HG03342 (cell line): ENCODE data around the gene TACC2.
"Not testable (repeated sequence)": the region's sequence is repeated elsewhere in the genome, so short reads cannot be mapped to it uniquely, and the experiment has no call there.

ENCODE experiments used
- ATAC-seq: cut with Tn5 transposase; IDR thresholded peaks from one replicate; pipeline ENCODE4 v1.9.1; 2021; ENCODE audit warnings: mild to moderate bottlenecking, moderate library complexity; ENCODE audit not compliant: unreplicated experiment

The TACC2 gene

DNA sequence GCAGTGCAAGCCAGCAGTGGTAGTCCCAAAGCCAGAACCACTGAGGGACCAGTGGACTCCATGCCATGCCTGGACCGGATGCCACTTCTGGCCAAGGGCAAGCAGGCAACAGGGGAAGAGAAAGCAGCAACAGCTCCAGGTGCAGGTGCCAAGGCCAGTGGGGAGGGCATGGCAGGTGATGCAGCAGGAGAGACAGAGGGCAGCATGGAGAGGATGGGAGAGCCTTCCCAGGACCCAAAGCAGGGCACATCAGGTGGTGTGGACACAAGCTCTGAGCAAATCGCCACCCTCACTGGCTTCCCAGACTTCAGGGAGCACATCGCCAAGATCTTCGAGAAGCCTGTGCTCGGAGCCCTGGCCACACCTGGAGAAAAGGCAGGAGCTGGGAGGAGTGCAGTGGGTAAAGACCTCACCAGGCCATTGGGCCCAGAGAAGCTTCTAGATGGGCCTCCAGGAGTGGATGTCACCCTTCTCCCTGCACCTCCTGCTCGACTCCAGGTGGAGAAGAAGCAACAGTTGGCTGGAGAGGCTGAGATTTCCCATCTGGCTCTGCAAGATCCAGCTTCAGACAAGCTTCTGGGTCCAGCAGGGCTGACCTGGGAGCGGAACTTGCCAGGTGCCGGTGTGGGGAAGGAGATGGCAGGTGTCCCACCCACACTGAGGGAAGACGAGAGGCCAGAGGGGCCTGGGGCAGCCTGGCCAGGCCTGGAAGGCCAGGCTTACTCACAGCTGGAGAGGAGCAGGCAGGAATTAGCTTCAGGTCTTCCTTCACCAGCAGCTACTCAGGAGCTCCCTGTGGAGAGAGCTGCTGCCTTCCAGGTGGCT, 97.7 kb downstream of the TACC2 start:
- no peak for ATAC-seq

DNA sequence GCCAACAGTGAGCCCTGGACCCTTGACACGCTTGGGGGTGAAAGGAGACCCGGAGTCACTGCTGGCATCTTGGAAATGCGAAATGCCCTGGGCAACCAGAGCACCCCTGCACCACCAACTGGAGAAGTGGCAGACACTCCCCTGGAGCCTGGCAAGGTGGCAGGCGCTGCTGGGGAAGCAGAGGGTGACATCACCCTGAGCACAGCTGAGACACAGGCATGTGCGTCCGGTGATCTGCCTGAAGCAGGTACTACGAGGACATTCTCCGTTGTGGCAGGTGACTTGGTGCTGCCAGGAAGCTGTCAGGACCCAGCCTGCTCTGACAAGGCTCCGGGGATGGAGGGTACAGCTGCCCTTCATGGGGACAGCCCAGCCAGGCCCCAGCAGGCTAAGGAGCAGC, 98.5 kb downstream of the TACC2 start:
- ATAC-seq = no peak

- no peak for ATAC-seq
These were observed 100.5 kb downstream of the TACC2 start for GRCh38 chr10:122089311-122090017.

GRCh38 chr10:122091722-122092121, 102.8 kb downstream of the TACC2 start:
- no peak for ATAC-seq

DNA sequence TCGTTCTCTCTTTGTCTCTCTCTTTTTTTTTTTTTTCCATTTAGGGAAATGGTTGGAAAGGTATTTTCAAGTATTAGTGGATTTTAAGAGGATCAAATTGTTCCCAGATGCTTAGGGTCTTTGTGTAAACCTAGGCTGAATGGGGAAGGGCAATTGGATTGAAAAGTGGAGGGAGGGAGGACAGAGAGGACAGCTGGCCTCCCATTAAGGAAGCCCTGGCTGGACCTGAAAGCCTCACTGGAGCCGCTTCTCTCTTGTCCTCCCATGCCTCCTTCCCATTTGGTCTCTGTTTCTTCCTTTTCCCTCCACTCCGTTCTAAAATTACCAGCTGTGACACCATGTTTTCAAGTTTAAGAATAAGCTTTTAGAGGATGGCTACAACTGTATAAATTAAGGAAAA, 104.1 kb downstream of the TACC2 start:
- ATAC-seq = no peak

DNA sequence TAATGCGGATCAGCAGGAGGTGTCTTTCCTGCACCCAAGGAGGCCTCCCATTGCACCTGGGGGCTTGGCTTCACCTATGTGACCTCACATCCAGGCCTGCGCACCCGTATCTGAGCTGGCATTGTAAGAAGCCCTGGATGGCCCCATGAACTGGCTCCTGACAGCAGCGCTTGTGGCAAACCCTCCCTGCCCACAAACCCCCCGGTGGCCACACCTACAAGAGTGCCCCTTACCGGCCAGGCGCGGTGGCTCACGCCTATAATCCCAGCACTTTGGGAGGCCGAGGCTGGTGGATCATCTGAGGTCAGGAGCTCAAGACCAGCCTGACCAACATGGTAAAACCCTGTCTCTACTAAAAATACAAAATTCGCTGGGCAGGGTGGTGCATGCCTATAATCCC, 107.2 kb downstream of the TACC2 start:
- ATAC-seq = not testable (repeated sequence)

- ATAC-seq = no peak
These were observed 107.7 kb downstream of the TACC2 start for GRCh38 chr10:122096705-122097104.

DNA sequence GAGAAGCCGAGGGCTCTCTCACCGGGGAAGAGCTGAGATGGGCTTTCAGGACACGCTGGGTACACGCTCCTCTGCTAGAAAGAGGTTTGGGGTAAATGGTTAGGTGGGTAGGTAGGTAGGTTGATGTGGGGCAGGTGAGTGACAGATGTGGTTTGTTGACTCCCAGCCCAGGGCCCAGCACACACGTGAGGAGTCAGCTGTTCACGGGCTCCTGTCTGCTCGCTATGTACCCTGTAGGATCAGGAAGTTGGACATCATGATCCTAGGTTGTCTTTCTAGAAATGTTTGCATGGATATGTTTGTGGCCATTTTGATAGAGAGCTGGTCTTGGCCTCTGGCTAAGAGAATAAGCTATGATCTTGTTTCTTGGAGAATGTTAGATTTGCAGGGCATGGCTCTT, 109.0 kb downstream of the TACC2 start:
- no peak for ATAC-seq

DNA sequence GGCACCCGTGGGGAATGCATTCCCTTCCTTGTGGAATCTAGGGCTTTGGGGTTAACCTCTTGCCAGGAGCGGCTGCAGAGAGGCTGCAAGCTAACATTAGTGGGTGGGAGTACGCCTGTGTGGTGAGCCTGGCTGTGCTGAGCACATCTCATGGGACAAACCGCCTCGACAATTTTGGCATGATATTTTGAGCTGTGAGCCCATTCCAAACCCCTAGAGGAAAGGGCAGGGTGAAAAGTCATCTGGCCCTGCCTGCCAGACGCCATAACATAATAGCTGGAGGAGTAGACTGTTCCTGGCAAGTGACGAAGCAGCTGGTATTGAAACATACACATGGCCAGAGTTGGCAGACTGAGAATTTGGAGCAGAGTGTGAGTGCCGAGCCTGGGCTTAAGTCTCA, 110.0 kb downstream of the TACC2 start:
- ATAC-seq = no peak

GRCh38 chr10:122099562-122099961, 110.6 kb downstream of the TACC2 start:
- no peak for ATAC-seq

- ATAC-seq = no peak
These were observed 113.3 kb downstream of the TACC2 start for GRCh38 chr10:122102146-122102868.

DNA sequence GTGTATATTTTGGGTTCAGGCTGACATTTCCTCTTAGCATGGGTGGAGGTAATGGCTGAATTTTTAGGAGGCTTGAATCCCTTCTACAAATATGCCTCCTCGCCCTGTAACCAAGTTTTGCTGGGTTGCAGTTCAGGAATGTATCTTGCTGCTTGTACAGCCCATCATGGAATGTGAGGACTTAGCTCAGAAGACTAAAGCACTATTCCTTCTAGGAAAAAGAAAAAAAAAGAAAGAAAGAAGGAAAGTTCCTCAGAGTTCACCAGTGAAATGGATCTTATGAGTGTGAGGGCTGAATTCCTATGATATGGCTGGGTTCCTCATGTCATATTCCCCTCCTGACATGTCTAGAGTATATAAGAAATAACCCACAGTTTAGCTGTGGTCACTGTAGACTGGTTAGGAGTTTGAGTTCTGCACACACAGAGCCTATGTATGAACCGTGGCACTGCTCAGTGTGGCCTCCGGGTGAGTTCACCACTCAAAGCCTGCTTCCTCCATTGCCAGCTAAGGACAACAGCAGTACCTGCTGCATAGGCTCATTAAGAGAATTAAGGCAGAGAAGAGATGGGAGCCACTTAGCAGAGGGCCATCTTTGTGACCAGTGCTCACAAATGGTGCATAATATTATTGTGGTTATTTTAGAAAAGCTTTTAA, 114.0 kb downstream of the TACC2 start:
- no peak for ATAC-seq

GRCh38 chr10:122103592-122103991, 114.6 kb downstream of the TACC2 start:
- no peak for ATAC-seq

GRCh38 chr10:122108786-122109185, 119.8 kb downstream of the TACC2 start:
- not testable (repeated sequence) for ATAC-seq

DNA sequence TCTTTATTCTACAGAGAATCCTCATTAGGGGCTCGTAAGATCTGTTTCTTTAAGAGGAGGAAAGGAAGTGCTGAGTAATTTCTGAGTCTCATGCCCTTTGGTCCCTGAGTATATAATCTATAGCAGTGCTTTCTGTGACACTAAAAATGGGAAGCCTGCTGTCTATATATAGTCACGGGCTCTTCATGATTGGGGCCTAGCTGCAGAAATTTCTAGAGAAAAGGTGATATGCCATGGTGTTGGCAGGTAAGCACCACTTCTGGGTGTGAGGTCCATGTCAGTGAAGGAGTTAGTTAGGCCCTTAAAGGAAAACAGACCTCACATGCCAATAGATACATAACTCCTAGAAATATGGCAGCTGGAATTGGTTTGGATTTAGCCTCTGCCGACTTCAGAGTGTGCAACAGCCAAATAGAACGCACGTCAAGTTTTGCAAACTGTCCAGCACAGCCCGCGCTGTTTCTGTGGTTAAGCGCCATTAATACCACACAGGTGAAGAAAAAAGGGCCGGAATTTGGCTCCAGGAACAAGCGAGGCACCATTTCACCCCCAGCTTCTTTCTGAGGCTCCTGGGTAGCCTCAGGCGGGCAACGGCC, 123.2 kb downstream of the TACC2 start:
- ATAC-seq = no peak

GRCh38 chr10:122112625-122113160, 123.7 kb downstream of the TACC2 start:
- ATAC-seq = no peak

DNA sequence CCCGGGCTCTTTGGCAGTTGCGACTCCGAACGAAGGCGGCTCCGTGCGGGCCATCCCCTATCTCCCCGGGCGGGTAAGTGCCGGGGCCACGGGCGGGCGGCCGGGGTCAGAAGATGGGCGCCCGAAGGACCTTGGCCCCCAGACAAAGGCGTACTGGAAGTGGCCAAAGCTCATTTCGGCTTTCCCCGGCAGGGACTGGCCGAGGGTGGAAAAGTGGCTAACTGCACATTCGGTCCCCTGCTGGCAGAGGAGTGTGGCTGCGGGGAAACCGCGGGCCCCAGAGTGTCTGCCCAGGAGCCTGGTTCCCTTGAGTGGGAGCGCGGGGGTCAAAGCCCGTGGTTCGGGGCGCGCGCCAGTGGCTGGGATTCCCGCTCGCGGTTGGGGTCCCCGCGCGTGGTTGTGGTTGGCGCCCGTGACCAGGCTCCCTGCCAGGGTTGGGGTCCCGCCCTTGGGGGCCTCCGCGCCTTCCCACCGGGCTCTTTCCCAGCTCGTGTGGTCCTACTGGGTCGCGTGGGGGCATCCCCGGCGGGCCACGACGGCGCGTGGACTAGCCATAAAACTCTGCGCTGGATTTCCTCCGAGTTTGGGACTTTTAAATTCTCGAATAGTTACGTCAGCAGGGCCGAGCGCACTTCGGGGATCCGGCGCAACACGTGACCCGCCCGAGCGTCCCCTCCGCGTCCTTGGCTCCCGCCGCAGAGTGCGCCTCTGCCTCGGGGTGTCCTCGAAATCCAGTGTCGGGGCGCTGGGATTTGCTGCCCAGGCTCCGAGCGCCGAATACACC, 124.4 kb downstream of the TACC2 start:
- no peak for ATAC-seq

DNA sequence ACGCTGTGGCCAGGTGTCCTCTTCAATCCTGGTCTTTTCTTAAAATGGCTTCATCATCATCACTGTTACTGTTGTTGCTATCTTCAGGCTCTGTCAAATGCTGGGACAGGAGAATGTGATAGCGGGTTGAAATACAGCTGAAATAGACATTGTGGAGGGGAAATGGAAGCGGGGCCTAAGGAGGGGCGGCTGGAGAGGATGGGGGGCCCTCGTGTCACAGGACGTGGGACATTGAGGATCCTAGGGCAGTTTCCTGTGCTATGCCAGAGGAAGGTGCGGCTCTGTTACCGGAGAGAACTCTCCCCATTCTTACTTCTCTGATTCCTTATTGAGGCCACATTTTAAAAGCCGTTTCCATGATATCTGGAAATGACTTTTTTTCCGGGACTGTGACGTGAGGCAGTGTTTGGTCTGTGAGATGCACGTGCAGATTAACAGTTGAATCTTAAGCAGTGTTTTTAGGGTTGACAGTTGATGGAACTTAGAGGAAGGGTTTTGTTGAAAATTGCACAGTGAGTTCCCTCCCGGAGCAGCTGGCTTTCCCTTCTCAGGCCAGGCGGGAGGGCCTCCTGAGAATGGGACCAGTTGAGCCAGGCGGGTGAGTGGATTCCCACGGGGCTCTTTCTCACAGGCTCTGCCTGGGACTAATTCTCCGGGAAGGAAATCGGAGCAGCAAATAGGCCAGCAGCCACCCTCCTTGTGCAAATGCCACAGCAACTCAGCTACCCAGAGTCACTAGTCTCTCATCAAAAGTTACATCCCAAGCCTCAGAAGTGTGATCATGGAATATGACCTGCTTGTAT, 125.2 kb downstream of the TACC2 start:
- no peak for ATAC-seq

- no peak for ATAC-seq
These were observed 126.9 kb downstream of the TACC2 start for GRCh38 chr10:122115874-122116273.
